ENCODE data around the gene ORMDL3. TPM values are rescaled to one million over a fixed set of nuclear protein-coding genes. Genes with fewer than 3 reads are reported as not detected.

The ORMDL3 gene
- total and polyA plus RNA-seq, 10 of the 15 experiments (the other 5 are each of a cell fraction or from before 2014, with no cell fraction given): 8.8 to 98.1 (median 49.9) TPM

DNA sequence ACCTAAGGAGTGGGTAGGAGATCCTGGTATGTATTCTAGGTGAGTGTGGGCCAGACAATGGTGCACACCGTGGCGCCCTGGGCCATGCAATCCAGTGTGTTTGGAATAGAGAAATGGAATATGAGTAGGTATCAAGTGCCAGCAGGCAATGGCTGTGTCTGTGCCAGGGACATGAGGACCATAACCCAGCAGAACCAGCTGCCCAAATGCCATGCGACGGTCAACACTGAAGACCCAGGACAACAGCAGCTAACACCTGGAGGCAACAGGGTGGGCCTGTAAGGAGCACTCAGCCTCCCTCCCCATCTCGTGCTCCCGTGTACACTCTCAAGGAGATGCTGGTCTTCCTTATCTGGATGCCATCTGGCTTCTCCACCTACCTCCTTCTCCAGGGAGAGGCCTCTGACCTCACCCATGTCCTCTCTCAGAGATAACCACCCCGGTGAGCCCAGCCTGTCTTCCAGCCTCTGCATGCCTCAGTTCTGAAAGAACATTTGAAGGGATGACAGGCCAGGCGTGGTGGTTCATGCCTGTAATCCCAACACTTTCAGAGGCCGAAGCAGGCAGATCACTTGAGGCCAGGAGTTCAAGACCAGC lies 8.2 kb downstream of the ORMDL3 start:
- no peak overlapping the region for H3K27ac ChIP-seq (ENCODE audit: control insufficient read depth, insufficient read depth)
- BruUV-seq (replicated peaks): no TSS peak
- no peak overlapping the region for H2AFZ ChIP-seq (ENCODE audit: control insufficient read depth, low read depth, low read length)
- no peak overlapping the region for H3K9ac ChIP-seq (ENCODE audit: control insufficient read depth, insufficient read depth, low read length)
- H3K4me1 ChIP-seq (ENCODE audit: control insufficient read depth, insufficient read depth, low read length): peaks cover 42% of the 10 kb centered on the region
- intact Hi-C loops (cut with micrococcal nuclease; ENCODE audit: unreplicated experiment) (no loop called here), in situ Hi-C loops (cut with MboI) (no loop called here)
- no peak overlapping the region for H3K4me3 ChIP-seq
- CTCF ChIA-PET: no interaction called here
- DNase-seq (ENCODE audit: low read depth, low spot score): no peak
- no peaks in the 10 kb centered on the region for H3K27me3 ChIP-seq (replicated peaks in 1 of 2; ENCODE audit: control insufficient read depth in 2 of 2, insufficient read depth in 2 of 2, low read length in 1 of 2)
- no peaks in the 10 kb centered on the region for H4K20me1 ChIP-seq (ENCODE audit: control insufficient read depth, insufficient read depth)
- no peak for ATAC-seq
- H3K9me3 ChIP-seq (replicated peaks; ENCODE audit: control insufficient read depth, insufficient read depth, low read length): no peaks in the 10 kb centered on the region; the same call in 2 of the 3 replicates
- peaks cover 17% of the 10 kb centered on the region for H3K79me2 ChIP-seq (ENCODE audit: control insufficient read depth, insufficient read depth, low read length)
- FAIRE-seq: no peak
- POLR2A ChIA-PET: interaction anchor here (0.6 to 0.7 kb wide), 2 partner anchors 20 to 455 kb away, joined by 4 to 6 read pairs; no protein-coding TSS in a partner anchor
- RAD21 ChIA-PET (ENCODE audit: unreplicated experiment): interaction anchor here (0.6 to 1.0 kb wide), 2 partner anchors 34 to 164 kb away, joined by 4 to 5 read pairs; no protein-coding TSS in a partner anchor
- SMC1A ChIA-PET (ENCODE audit: uncharacterized antibody, unreplicated experiment): interaction anchor here (1.5 to 4.6 kb wide), 2 partner anchors 10 to 20 kb away, joined by 3 to 25 read pairs; no protein-coding TSS in a partner anchor
- TF ChIP-seq, protein P1, sequence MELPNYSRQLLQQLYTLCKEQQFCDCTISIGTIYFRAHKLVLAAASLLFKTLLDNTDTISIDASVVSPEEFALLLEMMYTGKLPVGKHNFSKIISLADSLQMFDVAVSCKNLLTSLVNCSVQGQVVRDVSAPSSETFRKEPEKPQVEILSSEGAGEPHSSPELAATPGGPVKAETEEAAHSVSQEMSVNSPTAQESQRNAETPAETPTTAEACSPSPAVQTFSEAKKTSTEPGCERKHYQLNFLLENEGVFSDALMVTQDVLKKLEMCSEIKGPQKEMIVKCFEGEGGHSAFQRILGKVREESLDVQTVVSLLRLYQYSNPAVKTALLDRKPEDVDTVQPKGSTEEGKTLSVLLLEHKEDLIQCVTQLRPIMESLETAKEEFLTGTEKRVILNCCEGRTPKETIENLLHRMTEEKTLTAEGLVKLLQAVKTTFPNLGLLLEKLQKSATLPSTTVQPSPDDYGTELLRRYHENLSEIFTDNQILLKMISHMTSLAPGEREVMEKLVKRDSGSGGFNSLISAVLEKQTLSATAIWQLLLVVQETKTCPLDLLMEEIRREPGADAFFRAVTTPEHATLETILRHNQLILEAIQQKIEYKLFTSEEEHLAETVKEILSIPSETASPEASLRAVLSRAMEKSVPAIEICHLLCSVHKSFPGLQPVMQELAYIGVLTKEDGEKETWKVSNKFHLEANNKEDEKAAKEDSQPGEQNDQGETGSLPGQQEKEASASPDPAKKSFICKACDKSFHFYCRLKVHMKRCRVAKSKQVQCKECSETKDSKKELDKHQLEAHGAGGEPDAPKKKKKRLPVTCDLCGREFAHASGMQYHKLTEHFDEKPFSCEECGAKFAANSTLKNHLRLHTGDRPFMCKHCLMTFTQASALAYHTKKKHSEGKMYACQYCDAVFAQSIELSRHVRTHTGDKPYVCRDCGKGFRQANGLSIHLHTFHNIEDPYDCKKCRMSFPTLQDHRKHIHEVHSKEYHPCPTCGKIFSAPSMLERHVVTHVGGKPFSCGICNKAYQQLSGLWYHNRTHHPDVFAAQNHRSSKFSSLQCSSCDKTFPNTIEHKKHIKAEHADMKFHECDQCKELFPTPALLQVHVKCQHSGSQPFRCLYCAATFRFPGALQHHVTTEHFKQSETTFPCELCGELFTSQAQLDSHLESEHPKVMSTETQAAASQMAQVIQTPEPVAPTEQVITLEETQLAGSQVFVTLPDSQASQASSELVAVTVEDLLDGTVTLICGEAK (IDR thresholded peaks at IDR 0.05; ENCODE audit: borderline replicate concordance): no peak
- TF ChIP-seq GABPA (IDR thresholded peaks at IDR 0.05; ENCODE audit: low read depth) (no peak), EED (IDR thresholded peaks at IDR 0.05; ENCODE audit: low read depth) (no peak), CREM (IDR thresholded peaks at IDR 0.05; ENCODE audit: low read depth) (no peak), ZBED1 (IDR thresholded peaks at IDR 0.05; ENCODE audit: borderline replicate concordance) (no peak), SMAD5 (IDR thresholded peaks at IDR 0.05; ENCODE audit: low read depth) (no peak), NR2F1 (conservative IDR thresholded peaks at IDR 0.05) (no peak), SREBF2 (IDR thresholded peaks at IDR 0.05; ENCODE audit: low read length) (no peak)
- TF ChIP-seq, protein P2, sequence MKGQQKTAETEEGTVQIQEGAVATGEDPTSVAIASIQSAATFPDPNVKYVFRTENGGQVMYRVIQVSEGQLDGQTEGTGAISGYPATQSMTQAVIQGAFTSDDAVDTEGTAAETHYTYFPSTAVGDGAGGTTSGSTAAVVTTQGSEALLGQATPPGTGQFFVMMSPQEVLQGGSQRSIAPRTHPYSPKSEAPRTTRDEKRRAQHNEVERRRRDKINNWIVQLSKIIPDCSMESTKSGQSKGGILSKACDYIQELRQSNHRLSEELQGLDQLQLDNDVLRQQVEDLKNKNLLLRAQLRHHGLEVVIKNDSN (IDR thresholded peaks at IDR 0.05; ENCODE audit: borderline replicate concordance, extremely low read length, insufficient read depth, low read depth, low read length): no peak
- TF ChIP-seq, protein P3, sequence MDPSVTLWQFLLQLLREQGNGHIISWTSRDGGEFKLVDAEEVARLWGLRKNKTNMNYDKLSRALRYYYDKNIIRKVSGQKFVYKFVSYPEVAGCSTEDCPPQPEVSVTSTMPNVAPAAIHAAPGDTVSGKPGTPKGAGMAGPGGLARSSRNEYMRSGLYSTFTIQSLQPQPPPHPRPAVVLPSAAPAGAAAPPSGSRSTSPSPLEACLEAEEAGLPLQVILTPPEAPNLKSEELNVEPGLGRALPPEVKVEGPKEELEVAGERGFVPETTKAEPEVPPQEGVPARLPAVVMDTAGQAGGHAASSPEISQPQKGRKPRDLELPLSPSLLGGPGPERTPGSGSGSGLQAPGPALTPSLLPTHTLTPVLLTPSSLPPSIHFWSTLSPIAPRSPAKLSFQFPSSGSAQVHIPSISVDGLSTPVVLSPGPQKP (IDR thresholded peaks at IDR 0.05; ENCODE audit: low read depth, low read length): no peak
- TF ChIP-seq, protein P4, sequence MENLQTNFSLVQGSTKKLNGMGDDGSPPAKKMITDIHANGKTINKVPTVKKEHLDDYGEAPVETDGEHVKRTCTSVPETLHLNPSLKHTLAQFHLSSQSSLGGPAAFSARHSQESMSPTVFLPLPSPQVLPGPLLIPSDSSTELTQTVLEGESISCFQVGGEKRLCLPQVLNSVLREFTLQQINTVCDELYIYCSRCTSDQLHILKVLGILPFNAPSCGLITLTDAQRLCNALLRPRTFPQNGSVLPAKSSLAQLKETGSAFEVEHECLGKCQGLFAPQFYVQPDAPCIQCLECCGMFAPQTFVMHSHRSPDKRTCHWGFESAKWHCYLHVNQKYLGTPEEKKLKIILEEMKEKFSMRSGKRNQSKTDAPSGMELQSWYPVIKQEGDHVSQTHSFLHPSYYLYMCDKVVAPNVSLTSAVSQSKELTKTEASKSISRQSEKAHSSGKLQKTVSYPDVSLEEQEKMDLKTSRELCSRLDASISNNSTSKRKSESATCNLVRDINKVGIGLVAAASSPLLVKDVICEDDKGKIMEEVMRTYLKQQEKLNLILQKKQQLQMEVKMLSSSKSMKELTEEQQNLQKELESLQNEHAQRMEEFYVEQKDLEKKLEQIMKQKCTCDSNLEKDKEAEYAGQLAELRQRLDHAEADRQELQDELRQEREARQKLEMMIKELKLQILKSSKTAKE (IDR thresholded peaks at IDR 0.05; ENCODE audit: low read depth, poor library complexity, severe bottlenecking): no peak
- H3K36me3 ChIP-seq (ENCODE audit: control insufficient read depth in 2 of 2, insufficient read depth in 2 of 2, low read length in 1 of 2): peaks cover 15% of the 10 kb centered on the region in 2 experiments; a peak in 3 of 4 replicates
- WGBS (ENCODE audit: insufficient coverage, insufficient replicate concordance, low lambda C conversion rate, missing lambda C conversion rate): 97% methylated on average over 9 of the region's 9 CpGs
- no peak overlapping the region for H3K4me2 ChIP-seq (ENCODE audit: control insufficient read depth, insufficient read depth)

Data from GM12878 (cell line).